Measurements from ENCODE around the gene FAM167B. TPM values are rescaled to one million over a fixed set of nuclear protein-coding genes. Genes with fewer than 3 reads are reported as not detected.

FAM167B gene
- total RNA-seq = 1 to 10 TPM in 1 of 2 donors, under 1 TPM in 1; 0.66 to 1.1 TPM

DNA sequence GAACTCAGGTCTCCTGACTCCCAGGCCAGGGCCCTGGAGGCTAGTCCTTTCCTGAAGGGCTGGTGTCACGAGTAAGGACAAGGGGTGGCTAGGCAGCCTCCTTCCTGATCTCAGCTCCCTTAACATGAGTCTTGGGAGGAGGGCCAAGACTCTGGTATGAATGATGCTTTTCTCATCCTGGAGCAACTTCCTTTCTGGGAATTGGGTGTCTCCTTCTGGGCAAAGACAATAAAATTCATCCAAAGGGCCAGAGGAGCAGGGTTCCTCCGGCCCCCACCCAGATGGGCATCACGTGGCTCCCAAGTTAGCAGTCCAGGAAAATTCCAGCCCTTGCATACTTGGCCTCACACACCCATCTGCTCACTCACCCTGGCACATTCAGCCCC, at the start of gene FAM167B:
TSS of gene FAM167B (plus strand) at position 335 of the 386 bp plus-strand sequence. CDS start 200 bp downstream, outside the sequence.
- DNase-seq (ENCODE audit: low spot score in 2 of 2) (no peak), ATAC-seq (no peak)
- H3K27ac Mint-ChIP-seq = peak within 1 kb of the TSS; percentile 80 to 90
- H3K36me3 Mint-ChIP-seq = peaks cover 12% of the 10 kb centered on the region in 2 donors
- H3K9me3 Mint-ChIP-seq = no peaks in the 10 kb centered on the region

DNA sequence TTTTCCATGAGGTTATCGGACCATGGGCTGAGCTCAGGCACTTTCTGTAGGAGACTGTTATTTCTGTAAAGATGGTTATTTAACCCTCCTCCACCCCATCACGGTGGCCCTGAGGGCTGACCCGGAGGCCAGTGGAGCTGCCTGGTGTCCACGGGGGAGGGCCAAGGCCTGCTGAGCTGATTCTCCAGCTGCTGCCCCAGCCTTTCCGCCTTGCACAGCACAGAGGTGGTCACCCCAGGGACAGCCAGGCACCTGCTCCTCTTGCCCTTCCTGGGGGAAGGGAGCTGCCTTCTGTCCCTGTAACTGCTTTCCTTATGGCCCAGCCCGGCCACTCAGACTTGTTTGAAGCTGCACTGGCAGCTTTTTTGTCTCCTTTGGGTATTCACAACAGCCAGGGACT, 49.2 kb upstream of the FAM167B start:
- H3K36me3 Mint-ChIP-seq = peaks cover 40 to 44% of the 10 kb centered on the region in 2 donors

DNA sequence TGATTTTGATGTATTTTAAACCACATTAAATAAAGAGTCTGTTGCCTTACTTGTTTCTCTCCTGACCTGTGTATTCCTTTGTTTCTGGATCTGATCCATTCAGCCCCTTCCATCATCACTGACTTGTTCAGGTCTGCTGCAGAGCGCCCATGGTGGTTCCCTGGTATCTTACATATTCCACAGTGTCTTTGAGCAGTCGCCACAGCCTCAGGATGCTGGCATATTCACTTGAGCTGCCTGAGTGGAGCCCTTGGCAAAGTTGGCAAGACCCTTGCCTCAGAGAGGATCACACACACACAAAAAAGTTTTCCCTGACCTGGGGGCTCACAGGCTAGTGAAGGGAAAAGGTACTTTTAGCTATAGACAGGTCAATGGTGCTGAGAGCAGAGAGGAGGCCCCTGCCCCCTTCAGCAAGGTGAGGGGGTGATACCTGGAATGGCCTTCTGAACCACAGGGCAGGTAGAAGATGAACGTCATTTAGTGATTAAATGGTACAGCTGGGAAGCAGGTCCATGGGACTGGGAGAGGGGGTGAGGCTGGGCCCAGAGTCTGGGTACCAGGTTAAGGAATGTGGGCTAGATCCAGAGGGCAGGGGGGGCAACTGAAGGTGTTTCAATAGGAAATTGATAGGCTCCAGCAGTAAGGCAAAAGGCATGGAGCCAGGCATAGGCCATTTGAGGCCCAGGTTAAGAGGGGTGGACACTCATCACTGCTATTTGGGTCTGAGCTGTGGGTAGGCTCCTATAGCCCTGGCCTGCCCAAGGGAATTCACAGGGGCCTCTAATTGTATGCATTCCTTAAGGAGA, 48.6 kb upstream of the FAM167B start:
- DNase-seq (ENCODE audit: low spot score in 2 of 2) (no peak), ATAC-seq (no peak)
- Mint-ChIP-seq H3K27ac (peak overlapping the region; percentile 22 to 66), H3K9me3 (no peaks in the 10 kb centered on the region), H3K36me3 (peaks cover 35 to 39% of the 10 kb centered on the region in 2 donors)

More for the DNA sequence above, 49.2 kb upstream of the FAM167B start:
- Mint-ChIP-seq H3K27ac (peak overlapping the region; percentile 67 to 93), H3K9me3 (no peaks in the 10 kb centered on the region)
- ATAC-seq = no peak
- no peak for DNase-seq (ENCODE audit: low spot score in 2 of 2)

DNA sequence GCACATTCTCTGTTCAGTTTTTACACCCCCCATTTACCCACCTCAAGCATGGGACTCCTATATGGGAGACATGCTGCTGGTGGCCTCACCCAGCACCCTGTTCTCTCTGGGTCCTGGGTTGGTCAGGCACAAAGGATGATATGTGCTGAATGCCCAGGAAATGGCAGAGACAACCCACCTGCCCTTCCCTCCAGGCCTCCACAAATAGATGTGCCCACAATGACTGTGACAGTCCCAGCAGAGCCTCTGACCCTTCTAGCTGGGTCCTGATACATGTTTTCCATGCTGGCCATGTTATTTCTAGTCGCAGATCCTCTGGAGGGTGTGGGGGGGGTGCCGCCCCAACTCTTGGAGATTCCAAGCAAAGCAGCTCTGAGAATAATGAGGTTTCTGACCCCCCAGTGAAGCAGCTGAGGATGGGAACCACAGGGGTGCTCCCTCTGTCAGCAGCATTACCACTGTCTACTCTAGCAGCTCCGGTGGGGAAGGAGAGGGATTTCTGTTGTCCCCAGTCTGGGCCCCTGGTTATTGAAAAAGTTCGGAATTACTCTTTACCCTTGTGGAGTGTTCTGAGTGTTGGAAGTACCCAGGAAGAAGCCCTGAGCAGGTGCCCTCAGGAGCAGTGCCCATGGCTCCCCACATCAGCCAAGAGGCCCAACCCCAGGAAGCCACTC, 47.8 kb upstream of the FAM167B start:
- peaks cover 29 to 32% of the 10 kb centered on the region in 2 donors for H3K36me3 Mint-ChIP-seq
- no peaks in the 10 kb centered on the region for H3K9me3 Mint-ChIP-seq
- ATAC-seq = no peak
- peak overlapping the region in 1 of 2 donors; percentile 73 for H3K27ac Mint-ChIP-seq
- no peak for DNase-seq (ENCODE audit: low spot score in 2 of 2)

DNA sequence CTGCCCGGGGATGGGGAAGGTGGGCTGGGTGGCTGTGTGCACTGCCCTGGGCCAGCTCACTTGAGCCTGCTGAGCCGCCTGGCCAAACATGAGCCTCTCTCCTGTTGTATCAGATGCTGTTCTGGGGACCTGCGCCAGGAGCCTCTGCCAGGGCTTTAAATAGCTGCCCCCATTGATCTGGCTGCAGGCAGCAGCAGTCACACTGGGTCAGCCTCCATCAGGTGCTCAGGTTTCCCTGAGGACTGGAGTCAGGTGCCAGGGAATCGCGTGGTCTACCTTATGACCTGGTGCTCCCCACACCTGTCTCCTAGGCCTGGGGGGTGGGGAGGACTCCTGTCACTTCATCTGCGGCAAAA, 47.3 kb upstream of the FAM167B start:
- Mint-ChIP-seq H3K36me3 (peaks cover 26 to 27% of the 10 kb centered on the region in 2 donors), H3K27ac (peak overlapping the region in 1 of 2 donors; percentile 73), H3K9me3 (no peaks in the 10 kb centered on the region)
- DNase-seq (ENCODE audit: low spot score in 2 of 2) = no peak
- ATAC-seq = no peak

DNA sequence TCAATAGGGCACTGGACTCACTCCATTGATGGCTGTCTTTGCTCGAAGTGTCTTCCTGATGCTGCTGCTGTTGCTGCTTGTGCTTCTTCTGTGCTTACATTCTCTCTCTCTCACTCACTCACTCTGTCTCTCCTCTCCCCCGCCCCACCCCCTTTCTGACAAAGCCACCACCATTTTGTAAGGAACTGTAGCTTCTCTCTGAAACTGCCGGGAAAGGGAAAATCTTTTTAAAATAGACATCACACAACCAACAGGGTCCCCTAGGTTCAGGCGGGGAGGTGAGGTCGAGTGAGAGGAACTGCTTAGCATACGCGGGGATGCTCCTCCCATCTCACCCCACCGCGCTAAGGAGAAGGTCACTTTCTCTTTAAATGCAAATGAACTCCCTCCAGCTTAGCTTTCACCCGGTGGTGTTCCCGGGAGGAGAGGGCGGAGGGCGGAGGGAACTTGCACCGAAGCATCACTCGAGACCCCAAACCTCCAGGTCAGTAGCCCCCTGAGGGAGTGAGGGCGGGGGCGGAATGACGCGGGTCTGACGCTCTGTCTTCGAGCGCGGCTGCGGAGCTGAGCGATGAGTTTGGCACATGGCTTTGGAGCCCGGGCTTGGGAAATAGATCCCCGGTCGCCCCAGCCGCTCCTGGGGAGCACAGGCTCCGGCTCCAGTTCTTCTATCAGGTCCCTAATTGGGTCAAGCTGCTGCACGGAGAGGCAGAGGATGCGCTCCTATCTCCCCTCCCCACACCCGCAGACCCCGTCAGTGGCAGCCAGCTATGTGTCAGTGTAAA, 46.6 kb upstream of the FAM167B start, which contains the start of gene CCDC28B:
TSS of gene CCDC28B (plus strand) at position 370 of the 785 bp plus-strand sequence. CDS start 1,341 bp downstream, outside the sequence.
- Mint-ChIP-seq H3K9me3 (no peaks in the 10 kb centered on the region), H3K36me3 (peaks cover 21 to 26% of the 10 kb centered on the region in 2 donors), H3K27ac (peak within 1 kb of the TSS; percentile 73 to 95)
- peak; percentile 49 to 53 for ATAC-seq
- peak; percentile 54 to 73 for DNase-seq (ENCODE audit: low spot score in 2 of 2)

DNA sequence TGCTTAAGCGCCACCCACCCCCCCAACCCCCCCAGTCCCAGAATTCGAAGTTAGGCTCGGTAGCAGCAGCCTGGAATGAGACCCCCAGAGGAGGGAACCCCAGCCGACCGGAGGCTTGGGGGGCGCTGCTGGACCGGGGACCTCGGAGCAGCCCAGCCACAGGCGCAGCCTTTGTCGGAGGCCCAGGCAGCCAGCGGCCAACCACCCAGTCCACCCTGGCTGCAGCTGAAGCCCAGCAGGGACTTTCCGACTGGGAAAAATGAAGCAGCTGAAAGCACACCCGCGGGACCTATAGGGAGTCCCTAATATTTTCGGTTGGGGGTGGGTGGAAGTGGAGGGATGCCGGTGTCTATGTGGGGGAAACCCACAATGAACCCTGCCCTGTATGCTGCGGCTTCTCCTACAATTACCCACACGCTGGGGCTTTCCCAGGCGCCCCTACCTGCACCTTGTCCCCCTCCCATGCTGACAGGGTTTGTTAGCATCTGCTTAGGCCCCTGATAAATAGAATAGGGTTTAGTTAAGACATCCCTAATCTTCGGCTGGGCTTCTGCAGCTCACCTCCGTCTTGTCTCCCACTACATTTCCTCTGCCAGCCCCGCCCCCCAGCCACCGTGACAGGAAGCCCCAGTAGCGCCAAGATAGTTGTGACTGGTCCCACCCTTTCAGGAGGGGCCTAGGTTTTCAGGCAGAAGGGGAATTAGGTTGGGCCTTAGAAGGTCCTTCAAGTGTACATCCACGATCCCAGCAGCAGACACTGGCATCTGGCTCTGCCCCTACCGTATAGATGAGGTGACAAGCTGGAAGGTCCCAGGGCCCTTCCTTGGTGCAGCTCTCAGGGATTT, 45.8 kb upstream of the FAM167B start:
- Mint-ChIP-seq H3K9me3 (no peaks in the 10 kb centered on the region), H3K27ac (peak overlapping the region; percentile 50 to 95), H3K36me3 (peaks cover 19 to 26% of the 10 kb centered on the region in 2 donors)
- DNase-seq (ENCODE audit: low spot score in 2 of 2) (peak; percentile 74 to 84), ATAC-seq (peak; percentile 51 to 71)

DNA sequence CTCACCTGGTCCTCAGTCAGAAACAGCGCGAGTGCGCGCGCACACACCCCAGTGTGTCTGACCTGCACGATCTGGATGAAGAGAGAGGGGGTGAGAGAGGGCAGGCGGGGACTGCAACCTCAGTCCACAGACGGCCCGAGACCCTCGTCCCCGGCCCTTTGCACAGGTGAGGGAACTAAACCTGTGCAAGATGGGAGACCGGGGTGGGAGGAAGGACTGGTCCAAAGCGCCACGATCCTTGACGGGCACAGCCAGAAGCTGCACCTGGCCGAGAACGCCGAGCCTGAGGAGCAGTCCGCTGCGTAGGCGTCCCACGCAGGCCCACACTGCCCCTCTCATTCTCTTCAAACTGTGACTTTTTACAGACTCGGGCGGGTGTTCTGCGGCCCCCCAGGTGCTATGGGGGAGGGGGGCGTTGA, 42.1 kb upstream of the FAM167B start:
- no peak for DNase-seq (ENCODE audit: low spot score in 2 of 2)
- peak overlapping the region in 1 of 2 donors; percentile 92 for H3K27ac Mint-ChIP-seq
- H3K36me3 Mint-ChIP-seq = peaks cover 12 to 19% of the 10 kb centered on the region in 2 donors
- no peak for ATAC-seq
- H3K9me3 Mint-ChIP-seq = no peaks in the 10 kb centered on the region

DNA sequence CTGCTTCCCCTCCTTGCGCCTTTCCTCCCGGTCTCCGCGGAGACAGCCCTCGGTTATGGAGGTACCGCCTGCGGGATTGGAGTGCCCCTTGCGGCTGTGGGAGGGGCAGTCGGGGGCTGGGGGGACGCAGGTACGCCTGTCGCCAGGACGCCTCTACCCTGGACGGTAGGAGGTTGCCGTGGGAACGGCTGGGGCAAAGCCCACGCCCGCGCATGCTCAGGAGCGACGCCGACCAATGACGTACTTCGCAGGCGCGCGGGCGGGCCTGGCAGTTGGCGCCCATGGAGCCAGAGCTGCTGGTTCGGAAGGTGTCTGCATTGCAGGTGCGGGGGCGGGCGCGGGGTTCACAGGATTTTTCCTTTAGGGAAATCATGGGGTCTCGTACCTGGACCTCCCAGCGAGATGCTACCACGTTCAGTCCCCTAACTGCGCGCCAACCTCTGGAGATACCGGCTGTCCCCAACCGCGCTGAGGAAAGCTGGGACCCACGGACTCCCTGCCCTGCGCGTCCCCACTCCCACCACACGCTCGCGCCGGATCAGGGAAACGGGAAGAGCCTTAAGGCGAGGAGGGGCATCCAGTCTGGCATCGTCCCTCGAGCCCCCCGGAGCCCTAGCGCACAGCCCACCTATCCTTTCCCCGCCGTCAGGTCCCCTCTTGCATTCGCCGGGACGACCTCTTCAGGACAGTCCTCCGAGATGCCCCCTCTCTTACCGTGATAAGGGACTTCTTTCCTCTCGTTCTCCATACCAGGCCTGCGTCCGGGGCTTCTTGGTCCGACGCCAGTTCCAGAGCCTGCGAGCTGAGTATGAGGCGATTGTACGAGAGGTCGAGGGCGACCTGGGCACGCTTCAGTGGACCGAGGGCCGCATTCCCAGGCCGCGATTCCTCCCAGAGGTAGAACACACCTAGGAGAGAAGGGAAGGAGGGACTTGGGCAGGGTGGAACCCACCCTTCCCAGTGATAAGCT, 41.3 kb upstream of the FAM167B start, which contains the start of gene IQCC:
TSS of gene IQCC (plus strand) at position 271 of the 970 bp plus-strand sequence. CDS start at position 282, 11 bp downstream.
- Mint-ChIP-seq H3K9me3 (no peaks in the 10 kb centered on the region), H3K36me3 (peaks cover 12 to 19% of the 10 kb centered on the region in 2 donors), H3K27ac (peak within 1 kb of the TSS; percentile 92 to 94)
- ATAC-seq (peak; percentile 79 to 82), DNase-seq (ENCODE audit: low spot score in 2 of 2) (peak; percentile 85 to 90)

DNA sequence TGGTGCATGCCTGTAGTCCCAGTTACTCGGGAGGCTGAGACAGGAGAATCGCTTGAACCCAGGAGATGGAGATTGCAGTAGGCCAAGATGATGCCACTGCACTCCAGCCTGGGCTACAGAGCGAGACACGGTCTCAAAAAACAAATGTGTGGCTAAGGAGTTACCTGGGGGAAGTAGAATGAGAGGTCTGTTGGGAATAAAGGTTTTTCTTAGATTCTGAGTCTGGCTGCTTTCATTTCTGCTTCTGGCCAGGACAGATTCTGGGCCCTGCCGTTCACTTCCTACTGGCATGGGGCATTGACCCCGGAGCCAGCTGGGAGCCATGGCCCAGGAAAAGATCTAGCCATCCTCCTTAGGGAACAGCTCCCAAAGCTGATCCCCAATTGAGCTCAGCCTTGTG, 38.6 kb upstream of the FAM167B start:
- no peak for ATAC-seq
- Mint-ChIP-seq H3K36me3 (peaks cover 6 to 15% of the 10 kb centered on the region in 2 donors), H3K27ac (no peak overlapping the region), H3K9me3 (no peaks in the 10 kb centered on the region)
- no peak for DNase-seq (ENCODE audit: low spot score in 2 of 2)

DNA sequence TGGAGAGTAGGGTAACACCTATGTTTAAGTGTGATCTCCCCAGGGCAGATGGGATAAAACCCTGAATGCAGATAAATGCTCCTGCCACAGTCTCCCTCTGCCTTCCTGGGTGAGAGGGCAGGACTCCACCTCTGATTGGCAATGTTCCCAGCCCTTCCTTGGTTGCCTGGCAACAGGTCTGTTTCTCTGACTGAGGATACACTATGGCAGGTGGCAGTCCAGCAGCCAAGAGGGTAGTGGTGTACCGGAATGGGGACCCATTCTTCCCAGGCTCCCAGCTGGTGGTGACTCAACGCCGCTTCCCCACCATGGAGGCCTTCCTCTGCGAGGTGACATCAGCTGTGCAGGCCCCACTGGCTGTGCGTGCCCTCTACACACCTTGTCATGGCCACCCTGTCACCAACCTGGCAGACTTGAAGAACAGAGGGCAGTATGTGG, 38.1 kb upstream of the FAM167B start, which contains the start of gene DCDC2B:
TSS of gene DCDC2B (plus strand) at position 199 of the 438 bp plus-strand sequence. CDS start at position 204, 5 bp downstream.
- DNase-seq (ENCODE audit: low spot score in 2 of 2) (no peak), ATAC-seq (no peak)
- peaks cover 6 to 15% of the 10 kb centered on the region in 2 donors for H3K36me3 Mint-ChIP-seq
- peak within 1 kb of the TSS; percentile 19 to 76 for H3K27ac Mint-ChIP-seq
- H3K9me3 Mint-ChIP-seq = no peaks in the 10 kb centered on the region

DNA sequence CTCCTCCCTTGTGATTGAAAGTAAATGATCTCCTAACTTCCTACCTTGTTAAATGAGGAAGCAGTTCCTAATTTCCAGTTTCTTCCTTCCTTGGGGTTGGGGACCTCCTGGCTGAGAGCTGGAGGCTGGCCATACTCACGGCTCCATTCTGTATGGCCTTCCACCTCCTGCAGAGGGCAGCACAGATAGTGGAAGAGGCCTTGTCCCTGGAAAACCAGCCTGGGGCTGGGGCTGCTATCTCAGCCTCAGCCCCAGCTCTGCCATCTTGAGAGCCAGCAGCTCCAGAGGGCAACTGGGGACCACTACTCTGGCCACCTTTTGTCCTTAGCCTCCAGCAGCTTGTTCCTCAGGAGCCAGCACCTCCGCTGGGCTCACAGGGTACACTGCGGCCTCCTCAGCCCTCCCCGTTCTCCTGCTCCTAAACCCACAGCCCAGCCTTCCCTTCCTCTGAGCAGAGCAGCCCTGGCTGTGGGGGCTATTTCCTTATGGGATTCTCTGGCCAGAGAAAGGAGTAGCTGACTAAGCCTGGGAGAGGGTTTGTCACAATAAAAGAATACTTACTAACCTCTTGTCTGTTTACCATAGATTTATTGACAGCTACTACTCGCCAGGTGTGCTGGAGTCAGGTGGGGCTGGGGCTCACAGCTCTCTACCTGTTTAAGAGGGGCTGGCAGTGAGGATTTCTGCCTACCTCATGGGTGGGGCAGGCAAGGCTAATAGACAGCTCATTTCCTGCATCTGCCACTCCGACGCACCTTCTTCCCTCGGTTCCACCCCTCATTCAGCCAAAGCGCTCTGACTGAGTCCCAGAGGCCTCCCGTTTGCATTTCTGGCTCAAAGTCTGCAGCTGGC, 31.2 kb upstream of the FAM167B start:
- ATAC-seq (peak; percentile 90 to 92), DNase-seq (ENCODE audit: low spot score in 2 of 2) (peak in 1 of 2 donors; percentile 66)
- peak overlapping the region; percentile 23 to 84 for H3K27ac Mint-ChIP-seq
- H3K36me3 Mint-ChIP-seq = no peaks in the 10 kb centered on the region
- H3K9me3 Mint-ChIP-seq = no peaks in the 10 kb centered on the region

DNA sequence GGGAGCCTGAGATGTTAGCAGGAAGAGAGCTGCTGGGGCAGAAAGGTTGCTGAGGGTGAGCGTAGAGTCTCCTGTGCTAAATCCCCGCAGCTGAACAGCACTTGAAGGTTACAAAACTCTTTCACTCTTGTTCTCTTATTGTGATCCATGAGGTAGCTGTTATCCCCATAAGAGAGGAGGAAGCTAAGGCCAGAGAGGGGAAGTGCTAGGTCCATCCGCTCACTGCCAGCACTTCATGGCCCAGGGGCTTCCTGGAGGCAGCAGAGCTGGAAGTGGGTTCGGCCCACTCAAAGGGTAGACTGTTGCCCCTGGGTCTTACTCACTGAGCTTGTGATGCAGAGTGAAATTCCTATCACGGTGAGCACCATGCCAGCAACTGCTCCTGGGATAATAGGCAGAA, 30.5 kb upstream of the FAM167B start:
- Mint-ChIP-seq H3K36me3 (no peaks in the 10 kb centered on the region), H3K9me3 (no peaks in the 10 kb centered on the region), H3K27ac (peak overlapping the region; percentile 23 to 36)
- ATAC-seq (no peak), DNase-seq (ENCODE audit: low spot score in 2 of 2) (no peak)

DNA sequence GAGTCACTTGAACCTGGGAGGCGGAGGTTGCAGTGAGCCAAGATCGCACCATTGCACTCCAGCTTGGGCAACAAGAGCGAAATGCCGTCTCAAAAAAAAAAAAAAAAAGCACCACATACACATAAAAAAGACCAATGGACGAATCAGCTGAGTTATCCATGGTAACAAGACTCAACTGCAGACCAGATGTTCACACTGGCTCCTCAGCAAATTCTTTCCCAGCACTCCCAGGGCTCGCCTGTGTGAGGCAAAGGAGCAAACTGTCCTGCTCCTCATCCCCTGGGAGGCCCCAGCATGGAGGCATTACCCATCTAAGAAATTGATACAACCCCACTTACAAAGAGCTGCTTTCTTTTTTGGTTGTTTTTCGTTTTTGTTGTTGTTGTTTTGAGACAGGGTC, 28.0 kb upstream of the FAM167B start:
- no peaks in the 10 kb centered on the region for H3K9me3 Mint-ChIP-seq
- DNase-seq (ENCODE audit: low spot score in 2 of 2) (no peak), ATAC-seq (no peak)
- H3K27ac Mint-ChIP-seq = peak overlapping the region in 1 of 2 donors; percentile 50
- peaks cover 3 to 17% of the 10 kb centered on the region in 2 donors for H3K36me3 Mint-ChIP-seq
